Liver (tissue), 9 donors: ENCODE data around the gene LGALS8. TPM values are rescaled to one million over a fixed set of nuclear protein-coding genes. Genes with fewer than 3 reads are reported as not detected.

Experiments
- DNase-seq: peaks from one replicate; pipeline ENCODE4 v3.0.0-alpha.2; 2017; ENCODE audit warnings: low spot score
- H3K27ac ChIP-seq, 2 donors: one replicate each; pipeline ENCODE4 v1.7.0; 2013; ENCODE audit warnings: inconsistent platforms in 2 of 2, low read length in 2 of 2, control low read depth in 1 of 2, low read depth in 1 of 2, mild to moderate bottlenecking in 1 of 2
- H3K27me3 ChIP-seq, 4 donors: one replicate each; pipeline versions ENCODE4 v1.6.1 to v1.7.0; 2013; ENCODE audit warnings: low read length in 3 of 4, inconsistent platforms in 1 of 4, mild to moderate bottlenecking in 1 of 4, moderate library complexity in 1 of 4; ENCODE audit not compliant: control insufficient read depth in 4 of 4, insufficient read depth in 4 of 4
- H3K36me3 ChIP-seq, 4 donors: one replicate each; pipeline versions ENCODE4 v1.6.1 to v1.7.0; 2013; ENCODE audit warnings: low read length in 3 of 4, mild to moderate bottlenecking in 3 of 4, low read depth in 1 of 4, moderate library complexity in 1 of 4; ENCODE audit not compliant: control insufficient read depth in 4 of 4, insufficient read depth in 3 of 4
- H3K4me1 ChIP-seq, 4 donors: one replicate each; pipeline versions ENCODE4 v1.6.1 to v1.7.0; 2013; ENCODE audit warnings: low read length in 3 of 4, mild to moderate bottlenecking in 3 of 4, moderate library complexity in 1 of 4; ENCODE audit not compliant: control insufficient read depth in 4 of 4, insufficient read depth in 4 of 4
- H3K4me3 ChIP-seq, 3 donors: one replicate each; pipeline versions ENCODE4 v1.6.1 to v1.7.0; 2013; ENCODE audit warnings: low read length in 3 of 3, control low read depth in 1 of 3, low read depth in 1 of 3, mild to moderate bottlenecking in 1 of 3
- H3K9ac ChIP-seq, 2 donors: one replicate each; pipeline ENCODE4 v1.7.0; 2013; ENCODE audit warnings: low read length in 2 of 2, mild to moderate bottlenecking in 2 of 2, moderate library complexity in 2 of 2, control low read depth in 1 of 2, low read depth in 1 of 2
- H3K9me3 ChIP-seq, 4 donors: one replicate each; pipeline versions ENCODE4 v1.6.1 to v1.7.0; 2013; ENCODE audit warnings: low read length in 3 of 4; ENCODE audit not compliant: control insufficient read depth in 4 of 4
- CTCF ChIP-seq: fragments of 150-350 bp; IDR thresholded peaks from 2 replicates; pipeline ENCODE4 v1.5.1; 2017; ENCODE audit warnings: improper control_type of control experiment, low read depth, low read length; ENCODE audit not compliant: missing input control
- EGR1 ChIP-seq, 2 donors: IDR thresholded peaks; 2 replicates each; pipeline ENCODE4 v1.6.1; 2016 to 2018; ENCODE audit warnings: antibody characterized with exemption in 2 of 2, low read depth in 2 of 2
- FOXA1 ChIP-seq: IDR thresholded peaks from 2 replicates; pipeline ENCODE4 v1.6.1; 2016; ENCODE audit warnings: antibody characterized with exemption
- FOXA2 ChIP-seq: IDR thresholded peaks from 2 replicates; pipeline ENCODE4 v1.6.1; 2016; ENCODE audit warnings: antibody characterized with exemption
- GABPA ChIP-seq, 2 donors: IDR thresholded peaks in 1 of 2; conservative IDR thresholded peaks in 1 of 2; 2 replicates each; pipeline ENCODE4 v1.6.1; 2016; ENCODE audit warnings: antibody characterized with exemption in 2 of 2, mild to moderate bottlenecking in 1 of 2, moderate library complexity in 1 of 2
- HNF4G ChIP-seq: IDR thresholded peaks from 2 replicates; pipeline ENCODE4 v1.6.1; 2016; ENCODE audit warnings: antibody characterized with exemption
- JUND ChIP-seq, 2 donors: IDR thresholded peaks; 2 replicates each; pipeline ENCODE4 v1.6.1; 2016; ENCODE audit warnings: antibody characterized with exemption in 2 of 2
- MAX ChIP-seq: IDR thresholded peaks from 2 replicates; pipeline ENCODE4 v1.6.1; 2016; ENCODE audit warnings: antibody characterized with exemption
- NR2F2 ChIP-seq: IDR thresholded peaks from 2 replicates; pipeline ENCODE4 v1.6.1; 2016; ENCODE audit warnings: antibody characterized with exemption
- RAD21 ChIP-seq, 2 donors: IDR thresholded peaks; 2 replicates each; pipeline ENCODE4 v1.6.1; 2016; ENCODE audit warnings: antibody characterized with exemption in 2 of 2, mild to moderate bottlenecking in 2 of 2
- SP1 ChIP-seq: IDR thresholded peaks from 2 replicates; pipeline ENCODE4 v1.6.1; 2018; ENCODE audit warnings: antibody characterized with exemption, mild to moderate bottlenecking
- TAF1 ChIP-seq: conservative IDR thresholded peaks from 2 replicates; pipeline ENCODE4 v1.6.1; 2016; ENCODE audit warnings: antibody characterized with exemption, mild to moderate bottlenecking
- YY1 ChIP-seq: IDR thresholded peaks from 2 replicates; pipeline ENCODE4 v1.6.1; 2016; ENCODE audit warnings: antibody characterized with exemption, mild to moderate bottlenecking
- WGBS: extraction: QIAGEN DNeasy Blood & Tissue Kit; methylation state at CpG from one replicate; pipeline ENCODE4 v1.1.7; 2013; 5-methylcytosine and 5-hydroxymethylcytosine counted together
- polyA plus RNA-seq, 2 donors: library from polyadenylated mRNA; stranded (reverse) in 1 of 2; unstranded in 1 of 2; fragments of 200-250 nt in 1 of 2; fragments of >200 nt in 1 of 2; fragmentation: Nextera tagmentation in 1 of 2; extraction: Ambion mirVana in 1 of 2; gene quantifications; one replicate each; pipeline versions ENCODE4 v1.2.1 to v1.2.3, GENCODE V29; 2013 to 2015
- total RNA-seq, 2 donors: library from RNA; depleted of rRNA; stranded (reverse); fragments of >200 nt; gene quantifications; one replicate each; pipeline ENCODE4 v1.2.3, GENCODE V29; 2014
- TF ChIP-seq, protein P1 (sequence below): IDR thresholded peaks from 2 replicates; pipeline ENCODE4 v1.6.1; 2016; ENCODE audit warnings: antibody characterized with exemption
- TF ChIP-seq, protein P2 (sequence below): IDR thresholded peaks from 2 replicates; pipeline ENCODE4 v1.6.1; 2016; ENCODE audit warnings: antibody characterized with exemption, mild to moderate bottlenecking
- donor health status: healthy.
- donor health status: healthy.
- donor health status: healthy.
- donor health status: healthy.
- donor health status: healthy.

The LGALS8 gene
- total and polyA plus RNA-seq, 4 donors = 20.7 to 75.9 (median 50.4) TPM

GRCh38 chr1:236520445-236521005 lies 3.3 kb upstream of the LGALS8 start:
- no peak overlapping the region for H3K9ac ChIP-seq
- DNase-seq = no peak
- peaks cover 1 to 40% (median 34%) of the 10 kb centered on the region in 4 donors for H3K4me1 ChIP-seq
- H3K4me3 ChIP-seq = no peak overlapping the region
- H3K36me3 ChIP-seq = no peaks in the 10 kb centered on the region
- TF ChIP-seq FOXA2 (no peak), HNF4G (no peak), JUND (IDR thresholded peaks at IDR 0.05) (no peak), CTCF (no peak), FOXA1 (no peak), RAD21 (IDR thresholded peaks at IDR 0.05) (no peak), EGR1 (IDR thresholded peaks at IDR 0.05; ENCODE audit: low read depth in 2 of 2) (no peak), MAX (no peak)
- TF ChIP-seq, protein P1, sequence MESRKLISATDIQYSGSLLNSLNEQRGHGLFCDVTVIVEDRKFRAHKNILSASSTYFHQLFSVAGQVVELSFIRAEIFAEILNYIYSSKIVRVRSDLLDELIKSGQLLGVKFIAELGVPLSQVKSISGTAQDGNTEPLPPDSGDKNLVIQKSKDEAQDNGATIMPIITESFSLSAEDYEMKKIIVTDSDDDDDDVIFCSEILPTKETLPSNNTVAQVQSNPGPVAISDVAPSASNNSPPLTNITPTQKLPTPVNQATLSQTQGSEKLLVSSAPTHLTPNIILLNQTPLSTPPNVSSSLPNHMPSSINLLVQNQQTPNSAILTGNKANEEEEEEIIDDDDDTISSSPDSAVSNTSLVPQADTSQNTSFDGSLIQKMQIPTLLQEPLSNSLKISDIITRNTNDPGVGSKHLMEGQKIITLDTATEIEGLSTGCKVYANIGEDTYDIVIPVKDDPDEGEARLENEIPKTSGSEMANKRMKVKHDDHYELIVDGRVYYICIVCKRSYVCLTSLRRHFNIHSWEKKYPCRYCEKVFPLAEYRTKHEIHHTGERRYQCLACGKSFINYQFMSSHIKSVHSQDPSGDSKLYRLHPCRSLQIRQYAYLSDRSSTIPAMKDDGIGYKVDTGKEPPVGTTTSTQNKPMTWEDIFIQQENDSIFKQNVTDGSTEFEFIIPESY = no peak
- TF ChIP-seq, protein P2, sequence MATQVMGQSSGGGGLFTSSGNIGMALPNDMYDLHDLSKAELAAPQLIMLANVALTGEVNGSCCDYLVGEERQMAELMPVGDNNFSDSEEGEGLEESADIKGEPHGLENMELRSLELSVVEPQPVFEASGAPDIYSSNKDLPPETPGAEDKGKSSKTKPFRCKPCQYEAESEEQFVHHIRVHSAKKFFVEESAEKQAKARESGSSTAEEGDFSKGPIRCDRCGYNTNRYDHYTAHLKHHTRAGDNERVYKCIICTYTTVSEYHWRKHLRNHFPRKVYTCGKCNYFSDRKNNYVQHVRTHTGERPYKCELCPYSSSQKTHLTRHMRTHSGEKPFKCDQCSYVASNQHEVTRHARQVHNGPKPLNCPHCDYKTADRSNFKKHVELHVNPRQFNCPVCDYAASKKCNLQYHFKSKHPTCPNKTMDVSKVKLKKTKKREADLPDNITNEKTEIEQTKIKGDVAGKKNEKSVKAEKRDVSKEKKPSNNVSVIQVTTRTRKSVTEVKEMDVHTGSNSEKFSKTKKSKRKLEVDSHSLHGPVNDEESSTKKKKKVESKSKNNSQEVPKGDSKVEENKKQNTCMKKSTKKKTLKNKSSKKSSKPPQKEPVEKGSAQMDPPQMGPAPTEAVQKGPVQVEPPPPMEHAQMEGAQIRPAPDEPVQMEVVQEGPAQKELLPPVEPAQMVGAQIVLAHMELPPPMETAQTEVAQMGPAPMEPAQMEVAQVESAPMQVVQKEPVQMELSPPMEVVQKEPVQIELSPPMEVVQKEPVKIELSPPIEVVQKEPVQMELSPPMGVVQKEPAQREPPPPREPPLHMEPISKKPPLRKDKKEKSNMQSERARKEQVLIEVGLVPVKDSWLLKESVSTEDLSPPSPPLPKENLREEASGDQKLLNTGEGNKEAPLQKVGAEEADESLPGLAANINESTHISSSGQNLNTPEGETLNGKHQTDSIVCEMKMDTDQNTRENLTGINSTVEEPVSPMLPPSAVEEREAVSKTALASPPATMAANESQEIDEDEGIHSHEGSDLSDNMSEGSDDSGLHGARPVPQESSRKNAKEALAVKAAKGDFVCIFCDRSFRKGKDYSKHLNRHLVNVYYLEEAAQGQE = no peak
- no peak overlapping the region for H3K27ac ChIP-seq
- WGBS = 72% methylated on average over 4 of the region's 4 CpGs
- no peaks in the 10 kb centered on the region for H3K27me3 ChIP-seq
- H3K9me3 ChIP-seq = no peaks in the 10 kb centered on the region

DNA sequence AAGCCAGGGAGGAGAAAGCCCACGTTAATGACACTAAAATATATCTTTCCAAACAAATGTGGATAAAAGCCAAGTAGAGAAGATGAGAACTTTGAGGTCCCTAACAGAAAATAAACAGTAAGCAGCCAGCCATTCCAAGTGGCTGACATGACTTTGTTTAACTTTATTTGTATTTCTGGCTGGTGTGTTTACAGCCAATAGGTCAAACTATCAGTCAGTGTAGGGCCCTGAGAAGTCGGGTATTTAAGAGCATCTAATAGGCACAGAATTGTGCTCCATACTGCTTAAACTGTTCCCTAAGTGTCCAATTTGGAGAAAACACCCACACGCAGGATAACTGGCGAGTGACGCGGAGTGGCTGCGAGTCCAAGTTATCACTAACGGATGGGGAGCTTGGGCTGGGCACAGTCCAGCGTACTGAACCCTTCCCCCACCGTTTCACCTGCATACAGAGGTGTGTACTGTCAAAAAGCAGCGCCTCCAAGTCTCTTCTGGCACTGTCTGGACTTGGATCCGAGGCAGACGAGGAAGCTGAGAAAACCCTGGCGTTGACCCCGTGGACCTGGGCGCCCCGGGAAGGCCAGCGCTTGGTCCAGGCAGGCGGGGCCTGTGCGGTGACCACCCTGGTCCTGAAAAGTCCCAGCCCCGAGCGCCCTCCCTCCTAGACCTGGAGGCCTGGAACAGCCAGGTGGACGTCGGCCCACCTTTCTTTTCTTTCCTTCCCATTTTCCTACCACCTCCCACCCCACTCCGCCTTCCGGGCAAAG lies 662 bp upstream of the LGALS8 start:
- Histone ChIP-seq H3K36me3 (peaks cover 4 to 16% (median 13%) of the 10 kb centered on the region in 4 donors), H3K27ac (peak overlapping the region; percentile 98 to 100), H3K27me3 (no peaks in the 10 kb centered on the region), H3K9ac (peak overlapping the region in 1 of 2 donors; percentile 97), H3K9me3 (no peaks in the 10 kb centered on the region), H3K4me3 (peak overlapping the region; percentile 83 to 99 (median 87)), H3K4me1 (peaks cover 1 to 20% (median 16%) of the 10 kb centered on the region in 4 donors)
- DNase-seq = no peak
- 8% methylated on average over 26 of the region's 26 CpGs for WGBS
- TF ChIP-seq JUND (IDR thresholded peaks at IDR 0.05) = peak in 1 of 2 donors; percentile 45
- TF ChIP-seq YY1 = peak; percentile 71
- TF ChIP-seq, protein P1 = no peak
- TF ChIP-seq, protein P2 = peak; percentile 94
- no peak for TF ChIP-seq HNF4G
- TF ChIP-seq SP1 = peak; percentile 34
- TF ChIP-seq NR2F2 = peak; percentile 34
- TF ChIP-seq GABPA (IDR thresholded peaks at IDR 0.05 in 1 of 2, conservative IDR thresholded peaks at IDR 0.05 in 1 of 2) = no peak
- no peak for TF ChIP-seq TAF1
- no peak for TF ChIP-seq RAD21 (IDR thresholded peaks at IDR 0.05)
- TF ChIP-seq EGR1 (IDR thresholded peaks at IDR 0.05; ENCODE audit: low read depth in 2 of 2) = no peak
